HG02870 (cell line): ENCODE measurements around the gene PPP4C.
"Not testable (repeated sequence)": the region's sequence is repeated elsewhere in the genome, so short reads cannot be mapped to it uniquely, and the experiment has no call there.

ENCODE experiments used
- ATAC-seq: cut with Tn5 transposase; IDR thresholded peaks from one replicate; pipeline ENCODE4 v1.9.1; 2021; ENCODE audit warnings: mild to moderate bottlenecking, moderate library complexity; ENCODE audit not compliant: unreplicated experiment

PPP4C gene

GRCh38 chr16:30075503-30076275, at the start of gene PPP4C:
Gene PPP4C (plus strand): TSS chr16:30075994. CDS start chr16:30076378, 384 bp downstream.
- peak; percentile 66 for ATAC-seq

GRCh38 chr16:30026449-30026848, 49.3 kb upstream of the PPP4C start:
- ATAC-seq: no peak

GRCh38 chr16:30027588-30028437, 48.0 kb upstream of the PPP4C start:
- no peak for ATAC-seq

- ATAC-seq: no peak
Measured at GRCh38 chr16:30028438-30029076, 47.2 kb upstream of the PPP4C start.

GRCh38 chr16:30030011-30030685, 45.6 kb upstream of the PPP4C start:
- no peak for ATAC-seq

- ATAC-seq: no peak
Measured at GRCh38 chr16:30030841-30031413, 44.9 kb upstream of the PPP4C start, which contains the start of gene TLCD3B. Gene TLCD3B (minus strand): TSS chr16:30031271. CDS start chr16:30030527, 744 bp downstream.

GRCh38 chr16:30031477-30031918, 44.3 kb upstream of the PPP4C start:
- ATAC-seq: no peak

- no peak for ATAC-seq
Measured at GRCh38 chr16:30032083-30032819, 43.5 kb upstream of the PPP4C start.

- no peak for ATAC-seq
Measured at GRCh38 chr16:30033270-30033669, 42.5 kb upstream of the PPP4C start.

- ATAC-seq: no peak
Measured at GRCh38 chr16:30040221-30040620, 35.6 kb upstream of the PPP4C start.

- not testable (repeated sequence) for ATAC-seq
Measured at GRCh38 chr16:30040690-30041089, 35.1 kb upstream of the PPP4C start.

GRCh38 chr16:30041841-30042240, 34.0 kb upstream of the PPP4C start:
- no peak for ATAC-seq

GRCh38 chr16:30046178-30046577, 29.6 kb upstream of the PPP4C start:
- no peak for ATAC-seq

- no peak for ATAC-seq
Measured at GRCh38 chr16:30046588-30046987, 29.2 kb upstream of the PPP4C start.

- ATAC-seq: no peak
Measured at GRCh38 chr16:30049871-30050270, 25.9 kb upstream of the PPP4C start.

GRCh38 chr16:30051518-30051917, 24.3 kb upstream of the PPP4C start:
- ATAC-seq: no peak

- ATAC-seq: peak; percentile 76
Measured at GRCh38 chr16:30052671-30053372, 23.0 kb upstream of the PPP4C start.

- ATAC-seq: no peak
Measured at GRCh38 chr16:30053376-30054015, 22.3 kb upstream of the PPP4C start.

GRCh38 chr16:30054451-30054850, 21.3 kb upstream of the PPP4C start:
- no peak for ATAC-seq
